GM12872 (cell line): ENCODE measurements around the gene PAK1IP1.

Experiments
- TF ChIP-seq, protein P1 (sequence below): IDR thresholded peaks from 3 replicates; pipeline ENCODE4 v1.5.1; 2011; ENCODE audit warnings: low read depth, mild to moderate bottlenecking, low read length, moderate library complexity; ENCODE audit not compliant: insufficient read depth

Gene PAK1IP1

GRCh38 chr6:10725044-10725443 is 30.3 kb downstream of the PAK1IP1 start:
- TF ChIP-seq, protein P1, sequence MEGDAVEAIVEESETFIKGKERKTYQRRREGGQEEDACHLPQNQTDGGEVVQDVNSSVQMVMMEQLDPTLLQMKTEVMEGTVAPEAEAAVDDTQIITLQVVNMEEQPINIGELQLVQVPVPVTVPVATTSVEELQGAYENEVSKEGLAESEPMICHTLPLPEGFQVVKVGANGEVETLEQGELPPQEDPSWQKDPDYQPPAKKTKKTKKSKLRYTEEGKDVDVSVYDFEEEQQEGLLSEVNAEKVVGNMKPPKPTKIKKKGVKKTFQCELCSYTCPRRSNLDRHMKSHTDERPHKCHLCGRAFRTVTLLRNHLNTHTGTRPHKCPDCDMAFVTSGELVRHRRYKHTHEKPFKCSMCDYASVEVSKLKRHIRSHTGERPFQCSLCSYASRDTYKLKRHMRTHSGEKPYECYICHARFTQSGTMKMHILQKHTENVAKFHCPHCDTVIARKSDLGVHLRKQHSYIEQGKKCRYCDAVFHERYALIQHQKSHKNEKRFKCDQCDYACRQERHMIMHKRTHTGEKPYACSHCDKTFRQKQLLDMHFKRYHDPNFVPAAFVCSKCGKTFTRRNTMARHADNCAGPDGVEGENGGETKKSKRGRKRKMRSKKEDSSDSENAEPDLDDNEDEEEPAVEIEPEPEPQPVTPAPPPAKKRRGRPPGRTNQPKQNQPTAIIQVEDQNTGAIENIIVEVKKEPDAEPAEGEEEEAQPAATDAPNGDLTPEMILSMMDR, result no peak

- TF ChIP-seq, protein P1, result no peak
These were observed 30.9 kb downstream of the PAK1IP1 start for GRCh38 chr6:10725716-10726115.

- TF ChIP-seq, protein P1, result no peak
These were observed 35.5 kb downstream of the PAK1IP1 start for GRCh38 chr6:10730254-10730653.

DNA sequence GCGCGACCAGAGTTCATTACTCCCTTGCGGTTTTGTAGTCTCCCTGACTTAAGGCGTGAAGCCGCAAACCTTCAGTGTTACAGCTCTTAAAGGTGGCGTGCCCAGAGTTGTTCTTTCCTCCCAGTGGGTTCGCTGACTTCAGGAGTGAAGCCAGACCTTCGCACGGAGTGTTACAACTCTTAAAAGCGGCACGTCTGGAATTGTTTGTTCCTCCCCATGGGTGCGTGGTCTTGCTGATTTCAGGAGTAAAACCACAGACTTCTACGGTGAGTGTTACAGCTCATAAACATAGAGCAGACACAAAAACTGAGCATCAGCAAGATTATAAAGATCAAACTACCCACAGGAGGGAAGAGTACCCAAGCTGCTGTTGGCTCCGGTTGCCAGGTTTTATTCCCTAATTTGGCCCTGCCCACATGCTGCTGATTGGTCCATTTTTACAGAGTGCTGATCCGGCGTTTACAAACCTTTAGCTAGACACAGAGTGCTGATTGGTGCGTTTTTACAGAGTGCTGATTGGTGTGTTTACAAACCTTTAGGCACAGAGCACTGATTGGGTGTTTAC is 38.5 kb downstream of the PAK1IP1 start:
- TF ChIP-seq, protein P1, result no peak

DNA sequence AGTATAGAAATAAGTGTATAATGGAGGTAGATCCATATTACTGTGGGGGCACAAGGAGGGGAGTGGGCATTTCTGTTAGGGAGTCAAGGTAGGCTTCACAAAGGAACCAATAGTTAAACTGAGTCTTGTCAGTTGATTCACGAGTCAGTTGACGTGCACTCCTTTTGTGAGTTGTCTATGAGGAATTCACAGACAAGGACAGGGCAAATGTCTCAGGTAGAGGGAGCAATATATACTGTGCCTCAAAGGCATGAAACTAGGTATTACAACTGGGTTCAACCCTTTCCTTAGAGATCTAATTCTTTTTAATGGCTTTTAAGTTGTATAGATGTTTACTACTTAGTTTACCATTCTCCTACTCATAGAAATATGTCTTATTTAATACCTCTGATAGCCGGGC is 39.1 kb downstream of the PAK1IP1 start:
- TF ChIP-seq, protein P1, result no peak

DNA sequence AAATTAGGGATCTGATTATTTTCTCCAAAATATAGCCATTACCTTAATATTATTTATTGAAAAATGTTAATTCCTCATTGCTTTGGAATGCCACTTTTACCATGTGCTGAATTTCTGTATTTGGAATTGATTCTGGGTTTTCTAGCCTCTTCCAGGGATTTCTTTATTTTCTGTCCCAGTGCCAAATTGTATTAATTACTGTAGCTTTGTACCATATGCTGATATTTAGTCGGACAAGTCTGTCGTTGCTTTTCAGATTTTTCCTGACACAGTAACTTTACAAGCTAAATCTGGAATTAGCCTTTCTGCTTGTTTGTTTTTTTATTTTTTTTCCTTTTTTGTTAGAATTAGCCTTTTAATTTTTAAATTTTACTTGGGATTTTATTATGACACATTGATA is 42.0 kb downstream of the PAK1IP1 start:
- TF ChIP-seq, protein P1, result no peak

DNA sequence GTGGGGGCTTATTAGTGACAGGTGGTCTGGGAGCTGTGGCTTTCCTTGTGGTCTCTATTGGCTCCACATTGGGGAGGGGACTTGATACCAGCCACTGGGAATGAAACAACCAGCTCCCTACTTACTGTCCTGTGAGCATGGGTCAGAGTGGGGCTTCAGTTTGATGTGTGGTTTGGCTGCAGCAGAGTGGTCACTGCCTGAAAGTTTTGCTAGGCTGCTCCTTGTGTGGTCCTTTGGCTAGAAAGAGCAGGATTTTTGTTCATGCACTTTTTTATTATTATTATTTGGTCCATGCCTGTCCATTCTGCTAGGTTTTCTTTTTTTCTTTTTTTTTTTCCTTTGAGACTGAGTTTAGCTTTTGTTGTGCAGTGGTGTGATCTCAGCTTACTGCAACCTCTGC is 45.3 kb downstream of the PAK1IP1 start:
- TF ChIP-seq, protein P1, result no peak
